GM12875 (cell line): Measurements from ENCODE around the gene AGTRAP.

Experiments
- H3K4me3 ChIP-seq: one replicate; pipeline ENCODE4 v1.5.1; 2011; ENCODE audit warnings: low read depth, low read length, control low read depth
- TF ChIP-seq, protein P1 (sequence below): IDR thresholded peaks from 2 replicates; pipeline ENCODE4 v1.5.1; 2011; ENCODE audit warnings: low read depth, mild to moderate bottlenecking, control low read depth, inconsistent platforms, low read length, moderate library complexity, borderline replicate concordance; ENCODE audit not compliant: insufficient read depth

AGTRAP gene

DNA sequence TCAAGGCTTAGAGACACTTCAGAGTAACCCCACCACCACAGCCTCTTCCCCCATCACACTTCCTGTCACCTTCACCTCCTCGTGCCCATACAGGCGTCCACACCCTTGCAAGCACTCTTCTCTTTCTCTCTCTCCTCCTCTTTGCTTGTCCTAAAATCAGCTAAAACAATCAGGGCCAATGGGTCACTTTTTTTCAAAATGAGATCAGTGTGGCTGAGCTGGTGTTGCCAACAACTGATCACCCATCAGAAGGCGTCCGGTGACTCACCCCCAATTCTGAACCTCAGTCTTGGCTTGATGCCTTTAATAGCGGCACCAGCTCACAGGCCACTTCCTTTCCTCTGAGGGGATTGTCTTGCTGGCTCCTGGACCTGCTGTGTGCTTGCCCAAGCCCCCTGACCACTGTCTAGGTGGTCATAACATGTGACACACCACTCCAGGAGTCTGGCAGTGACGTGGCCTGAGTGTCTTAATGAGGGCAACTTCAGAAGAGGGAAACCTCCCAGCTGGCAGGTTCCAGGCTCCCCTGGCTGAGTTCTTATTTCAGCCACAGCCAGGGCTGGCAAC is 42.8 kb upstream of the AGTRAP start:
- TF ChIP-seq, protein P1, sequence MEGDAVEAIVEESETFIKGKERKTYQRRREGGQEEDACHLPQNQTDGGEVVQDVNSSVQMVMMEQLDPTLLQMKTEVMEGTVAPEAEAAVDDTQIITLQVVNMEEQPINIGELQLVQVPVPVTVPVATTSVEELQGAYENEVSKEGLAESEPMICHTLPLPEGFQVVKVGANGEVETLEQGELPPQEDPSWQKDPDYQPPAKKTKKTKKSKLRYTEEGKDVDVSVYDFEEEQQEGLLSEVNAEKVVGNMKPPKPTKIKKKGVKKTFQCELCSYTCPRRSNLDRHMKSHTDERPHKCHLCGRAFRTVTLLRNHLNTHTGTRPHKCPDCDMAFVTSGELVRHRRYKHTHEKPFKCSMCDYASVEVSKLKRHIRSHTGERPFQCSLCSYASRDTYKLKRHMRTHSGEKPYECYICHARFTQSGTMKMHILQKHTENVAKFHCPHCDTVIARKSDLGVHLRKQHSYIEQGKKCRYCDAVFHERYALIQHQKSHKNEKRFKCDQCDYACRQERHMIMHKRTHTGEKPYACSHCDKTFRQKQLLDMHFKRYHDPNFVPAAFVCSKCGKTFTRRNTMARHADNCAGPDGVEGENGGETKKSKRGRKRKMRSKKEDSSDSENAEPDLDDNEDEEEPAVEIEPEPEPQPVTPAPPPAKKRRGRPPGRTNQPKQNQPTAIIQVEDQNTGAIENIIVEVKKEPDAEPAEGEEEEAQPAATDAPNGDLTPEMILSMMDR, result no peak
- no peak overlapping the region for H3K4me3 ChIP-seq

DNA sequence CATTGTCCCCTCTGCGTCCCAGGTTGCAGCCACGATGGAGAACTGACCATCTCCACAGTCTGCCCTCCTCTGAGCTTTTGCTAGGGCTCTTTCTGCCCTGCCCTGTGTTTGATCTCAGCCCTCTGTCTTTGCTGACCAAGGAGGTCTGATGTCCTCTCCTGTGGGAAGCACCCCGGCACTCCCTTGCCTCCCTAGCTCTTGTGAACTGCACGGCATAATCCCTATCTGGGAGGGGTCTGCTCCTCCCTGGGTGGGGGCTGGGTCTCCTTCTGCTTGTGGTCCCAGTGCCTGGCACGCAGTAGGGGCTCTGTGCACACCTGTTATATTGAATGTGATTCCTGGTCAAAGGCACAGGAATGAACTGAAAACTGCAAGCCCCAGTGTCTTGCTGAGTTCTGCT is 42.0 kb upstream of the AGTRAP start:
- TF ChIP-seq, protein P1, result no peak
- H3K4me3 ChIP-seq, result no peak overlapping the region

DNA sequence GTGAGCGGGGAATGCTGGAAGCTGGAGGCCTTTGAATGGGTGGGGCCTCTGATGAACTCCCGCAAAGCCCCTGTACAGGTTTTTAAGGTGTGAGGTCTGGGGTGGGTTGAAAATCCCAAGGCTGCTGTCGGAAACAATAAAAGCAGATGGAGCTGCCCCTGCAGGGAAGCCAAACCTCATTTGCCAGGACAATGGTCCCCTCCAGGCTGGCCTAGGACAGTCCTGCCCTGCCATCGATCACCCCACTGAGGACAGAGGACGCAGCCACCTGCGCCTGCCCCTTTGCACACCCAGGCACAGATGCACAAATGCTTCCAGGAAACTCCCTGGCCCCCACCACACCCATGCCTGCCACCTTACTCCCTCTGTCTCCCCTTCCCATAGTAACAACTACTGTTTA is 40.1 kb upstream of the AGTRAP start:
- TF ChIP-seq, protein P1, result no peak
- no peak overlapping the region for H3K4me3 ChIP-seq

DNA sequence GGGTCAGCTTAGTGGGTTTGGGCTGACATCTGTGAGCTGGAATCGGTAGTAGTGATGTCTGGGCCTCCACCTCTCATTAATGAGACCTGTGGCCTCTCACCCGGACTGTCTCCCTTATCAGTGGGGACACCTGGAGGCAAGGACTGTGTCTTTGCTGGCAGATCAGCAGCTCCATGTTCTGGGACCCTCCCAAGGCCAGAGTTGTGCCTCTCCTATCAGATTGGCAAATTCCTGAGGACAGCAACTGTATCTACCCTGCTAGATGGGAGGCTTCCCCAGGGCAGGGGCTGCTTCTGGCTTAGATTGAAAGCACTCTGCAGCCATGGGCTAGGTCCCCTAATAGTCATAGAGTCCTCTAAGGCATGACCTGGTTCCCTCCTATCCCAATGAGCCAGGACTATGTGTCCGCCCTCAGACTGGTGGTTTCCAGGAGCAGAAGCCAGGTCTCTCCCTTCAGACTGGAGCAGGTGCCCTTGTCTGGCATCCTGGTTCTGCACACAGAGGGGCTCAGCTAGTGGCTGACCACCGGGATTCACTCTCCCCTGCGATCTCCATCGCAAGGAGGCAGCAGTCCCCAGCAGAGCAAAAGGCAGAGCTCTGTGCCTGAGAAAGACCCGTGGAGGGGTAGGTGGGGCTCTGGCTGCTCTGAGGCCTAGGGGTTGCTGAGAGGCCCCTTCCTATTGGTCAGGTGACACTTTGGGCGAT is 38.6 kb upstream of the AGTRAP start:
- no peak overlapping the region for H3K4me3 ChIP-seq
- TF ChIP-seq, protein P1, result no peak

DNA sequence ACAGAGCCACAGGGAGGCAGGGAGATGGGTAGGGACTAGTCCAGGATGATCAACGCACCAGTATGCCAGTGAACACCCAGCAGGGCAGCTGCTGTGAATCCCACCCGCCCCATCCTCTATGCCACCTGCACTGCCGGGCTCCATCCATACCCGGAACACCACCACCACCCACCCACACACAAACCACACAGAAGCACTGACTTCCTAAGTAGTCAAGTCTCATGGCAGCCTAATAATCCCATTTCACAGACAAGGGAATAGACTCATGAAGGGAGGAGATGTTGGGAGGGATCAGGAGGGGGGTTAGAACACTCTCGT is 38.1 kb upstream of the AGTRAP start:
- TF ChIP-seq, protein P1, result no peak
- no peak overlapping the region for H3K4me3 ChIP-seq

DNA sequence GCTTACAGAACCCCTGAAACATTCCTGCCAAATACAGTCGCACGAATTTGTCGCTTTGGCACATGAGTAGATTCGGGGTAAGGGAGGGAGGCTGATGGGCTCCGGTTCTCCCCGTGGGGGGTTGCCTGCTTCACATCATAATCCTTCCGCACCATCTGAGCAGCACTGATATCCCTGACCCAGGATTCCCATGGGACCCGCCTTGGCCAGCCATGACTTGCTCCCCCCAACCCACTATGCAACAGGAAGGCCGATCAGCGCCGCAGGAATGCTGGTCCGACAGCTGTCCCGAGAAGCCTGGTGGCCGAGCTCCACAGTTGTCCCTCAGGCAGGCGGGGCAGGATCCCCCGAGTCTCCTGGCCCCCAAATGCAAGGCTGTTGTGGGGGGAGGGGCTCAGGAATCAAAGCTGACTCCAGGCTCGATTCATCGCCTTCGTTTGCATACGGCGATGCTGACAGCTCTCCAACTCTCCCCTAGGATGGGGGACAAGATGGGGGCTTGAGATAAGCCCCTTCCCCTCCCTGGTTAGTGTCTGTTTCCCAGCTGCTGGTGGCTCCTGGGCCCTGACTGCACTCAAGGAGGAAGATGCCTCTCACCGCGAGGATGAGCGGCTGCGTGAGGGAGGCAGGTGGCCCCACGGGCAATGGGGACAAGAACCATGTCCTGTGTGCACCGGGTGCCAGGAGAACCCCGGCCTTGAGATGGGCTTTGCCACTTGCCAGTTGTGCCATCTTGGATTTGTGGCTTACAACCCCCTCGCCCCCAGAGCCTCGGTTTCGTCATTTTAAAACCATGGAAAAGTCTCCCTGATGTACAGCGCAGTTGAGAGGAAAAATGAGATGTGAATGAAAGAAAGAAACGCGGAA is 35.1 kb upstream of the AGTRAP start:
- TF ChIP-seq, protein P1, result no peak
- no peak overlapping the region for H3K4me3 ChIP-seq

DNA sequence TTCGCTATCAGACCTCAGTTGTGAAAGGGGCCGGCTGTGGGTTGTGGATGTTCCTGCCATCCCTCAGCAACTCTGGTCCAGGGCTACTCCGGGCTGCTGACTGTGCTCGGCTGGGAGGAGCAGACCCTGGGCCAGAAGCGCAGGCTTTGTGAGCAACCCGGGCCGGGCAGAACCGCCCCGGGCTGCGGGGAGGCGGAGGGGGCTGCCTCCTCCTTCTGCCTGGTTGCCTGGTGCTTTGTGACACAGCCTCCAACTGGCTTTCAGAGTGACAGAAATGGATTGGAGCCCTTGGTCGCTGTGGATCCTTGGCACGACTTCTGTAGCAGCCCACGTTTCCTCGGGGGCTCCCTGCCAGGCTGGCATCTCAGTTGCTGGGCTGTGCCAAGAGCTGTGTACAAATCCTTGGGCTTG is 34.4 kb upstream of the AGTRAP start:
- no peak overlapping the region for H3K4me3 ChIP-seq
- TF ChIP-seq, protein P1, result no peak
